ENCODE results near the gene ALG12. TPM values are rescaled to one million over a fixed set of nuclear protein-coding genes. Genes with fewer than 3 reads are reported as not detected.

The ALG12 gene
- total and polyA plus RNA-seq, 2 experiments from 2014 or later, result 18.7 to 23.3 TPM

- Histone ChIP-seq H3K4me2 (no peak overlapping the region), H2AFZ (no peak overlapping the region), H3K27me3 (ENCODE audit: insufficient read depth) (peaks cover 9% of the 10 kb centered on the region), H3K79me2 (replicated peaks; ENCODE audit: insufficient read depth) (no peaks in the 10 kb centered on the region), H3K27ac (ENCODE audit: low read depth) (no peak overlapping the region), H4K20me1 (replicated peaks; ENCODE audit: insufficient read depth) (no peaks in the 10 kb centered on the region), H3K36me3 (ENCODE audit: insufficient read depth) (no peaks in the 10 kb centered on the region), H3F3A (replicated peaks; ENCODE audit: low read depth) (no peaks in the 10 kb centered on the region; the same call in 1 of the 2 replicates), H3K4me3 (no peak overlapping the region), H3K4me1 (ENCODE audit: insufficient read depth) (peaks cover 2% of the 10 kb centered on the region; the same call in 1 of the 2 replicates), H3K9me2 (ENCODE audit: insufficient read depth) (no peaks in the 10 kb centered on the region)
- peak; percentile 43 for DNase-seq (ENCODE audit: low spot score)
- peaks cover 2% of the 10 kb centered on the region; the same call in 1 of the 3 replicates for H3K36me3 Mint-ChIP-seq (ENCODE audit: low read depth)
- peaks cover 18% of the 10 kb centered on the region for H3K27me3 Mint-ChIP-seq (ENCODE audit: insufficient read depth, low read depth, poor library complexity)
- H3K27ac Mint-ChIP-seq, result no peak overlapping the region
- peaks cover 9% of the 10 kb centered on the region for H3K4me1 Mint-ChIP-seq
- H3K9me3 Mint-ChIP-seq, result no peaks in the 10 kb centered on the region
- no peak for ATAC-seq
- H3K4me3 Mint-ChIP-seq, result no peak overlapping the region
- TF ChIP-seq, protein P1, sequence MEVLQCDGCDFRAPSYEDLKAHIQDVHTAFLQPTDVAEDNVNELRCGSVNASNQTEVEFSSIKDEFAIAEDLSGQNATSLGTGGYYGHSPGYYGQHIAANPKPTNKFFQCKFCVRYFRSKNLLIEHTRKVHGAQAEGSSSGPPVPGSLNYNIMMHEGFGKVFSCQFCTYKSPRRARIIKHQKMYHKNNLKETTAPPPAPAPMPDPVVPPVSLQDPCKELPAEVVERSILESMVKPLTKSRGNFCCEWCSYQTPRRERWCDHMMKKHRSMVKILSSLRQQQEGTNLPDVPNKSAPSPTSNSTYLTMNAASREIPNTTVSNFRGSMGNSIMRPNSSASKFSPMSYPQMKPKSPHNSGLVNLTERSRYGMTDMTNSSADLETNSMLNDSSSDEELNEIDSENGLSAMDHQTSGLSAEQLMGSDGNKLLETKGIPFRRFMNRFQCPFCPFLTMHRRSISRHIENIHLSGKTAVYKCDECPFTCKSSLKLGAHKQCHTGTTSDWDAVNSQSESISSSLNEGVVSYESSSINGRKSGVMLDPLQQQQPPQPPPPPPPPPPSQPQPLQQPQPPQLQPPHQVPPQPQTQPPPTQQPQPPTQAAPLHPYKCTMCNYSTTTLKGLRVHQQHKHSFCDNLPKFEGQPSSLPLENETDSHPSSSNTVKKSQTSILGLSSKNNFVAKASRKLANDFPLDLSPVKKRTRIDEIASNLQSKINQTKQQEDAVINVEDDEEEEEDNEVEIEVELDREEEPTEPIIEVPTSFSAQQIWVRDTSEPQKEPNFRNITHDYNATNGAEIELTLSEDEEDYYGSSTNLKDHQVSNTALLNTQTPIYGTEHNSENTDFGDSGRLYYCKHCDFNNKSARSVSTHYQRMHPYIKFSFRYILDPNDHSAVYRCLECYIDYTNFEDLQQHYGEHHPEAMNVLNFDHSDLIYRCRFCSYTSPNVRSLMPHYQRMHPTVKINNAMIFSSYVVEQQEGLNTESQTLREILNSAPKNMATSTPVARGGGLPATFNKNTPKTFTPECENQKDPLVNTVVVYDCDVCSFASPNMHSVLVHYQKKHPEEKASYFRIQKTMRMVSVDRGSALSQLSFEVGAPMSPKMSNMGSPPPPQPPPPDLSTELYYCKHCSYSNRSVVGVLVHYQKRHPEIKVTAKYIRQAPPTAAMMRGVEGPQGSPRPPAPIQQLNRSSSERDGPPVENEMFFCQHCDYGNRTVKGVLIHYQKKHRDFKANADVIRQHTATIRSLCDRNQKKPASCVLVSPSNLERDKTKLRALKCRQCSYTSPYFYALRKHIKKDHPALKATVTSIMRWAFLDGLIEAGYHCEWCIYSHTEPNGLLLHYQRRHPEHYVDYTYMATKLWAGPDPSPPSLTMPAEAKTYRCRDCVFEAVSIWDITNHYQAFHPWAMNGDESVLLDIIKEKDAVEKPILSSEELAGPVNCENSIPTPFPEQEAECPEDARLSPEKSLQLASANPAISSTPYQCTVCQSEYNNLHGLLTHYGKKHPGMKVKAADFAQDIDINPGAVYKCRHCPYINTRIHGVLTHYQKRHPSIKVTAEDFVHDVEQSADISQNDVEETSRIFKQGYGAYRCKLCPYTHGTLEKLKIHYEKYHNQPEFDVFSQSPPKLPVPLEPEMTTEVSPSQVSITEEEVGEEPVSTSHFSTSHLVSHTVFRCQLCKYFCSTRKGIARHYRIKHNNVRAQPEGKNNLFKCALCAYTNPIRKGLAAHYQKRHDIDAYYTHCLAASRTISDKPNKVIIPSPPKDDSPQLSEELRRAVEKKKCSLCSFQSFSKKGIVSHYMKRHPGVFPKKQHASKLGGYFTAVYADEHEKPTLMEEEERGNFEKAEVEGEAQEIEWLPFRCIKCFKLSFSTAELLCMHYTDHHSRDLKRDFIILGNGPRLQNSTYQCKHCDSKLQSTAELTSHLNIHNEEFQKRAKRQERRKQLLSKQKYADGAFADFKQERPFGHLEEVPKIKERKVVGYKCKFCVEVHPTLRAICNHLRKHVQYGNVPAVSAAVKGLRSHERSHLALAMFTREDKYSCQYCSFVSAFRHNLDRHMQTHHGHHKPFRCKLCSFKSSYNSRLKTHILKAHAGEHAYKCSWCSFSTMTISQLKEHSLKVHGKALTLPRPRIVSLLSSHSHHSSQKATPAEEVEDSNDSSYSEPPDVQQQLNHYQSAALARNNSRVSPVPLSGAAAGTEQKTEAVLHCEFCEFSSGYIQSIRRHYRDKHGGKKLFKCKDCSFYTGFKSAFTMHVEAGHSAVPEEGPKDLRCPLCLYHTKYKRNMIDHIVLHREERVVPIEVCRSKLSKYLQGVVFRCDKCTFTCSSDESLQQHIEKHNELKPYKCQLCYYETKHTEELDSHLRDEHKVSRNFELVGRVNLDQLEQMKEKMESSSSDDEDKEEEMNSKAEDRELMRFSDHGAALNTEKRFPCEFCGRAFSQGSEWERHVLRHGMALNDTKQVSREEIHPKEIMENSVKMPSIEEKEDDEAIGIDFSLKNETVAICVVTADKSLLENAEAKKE (CRISPR knock-in tag; IDR thresholded peaks at IDR 0.05), result no peak
- TF ChIP-seq CTCF (conservative IDR thresholded peaks at IDR 0.05; ENCODE audit: low read depth in 2 of 2), result peak; percentile 27 to 71
Measured at GRCh38 chr22:49930596-49931412, 12.6 kb upstream of the ALG12 start.

Data from GM23338 (cell line).